Trophoblast cell (in vitro differentiated cells and primary cell): Measurements from ENCODE around the gene TUBA4A.

Experiments used
- DNase-seq, 2 donors: peaks; one replicate each; pipeline ENCODE4 v3.0.0-alpha.2; 2016
- H2AFZ ChIP-seq: 2 replicates; pipeline ENCODE4 v1.6.1; 2013; ENCODE audit warnings: low read length, moderate library complexity, mild to moderate bottlenecking; ENCODE audit not compliant: insufficient read depth, poor library complexity
- H2AK5ac ChIP-seq: 2 replicates; pipeline ENCODE4 v1.6.1; 2013; ENCODE audit warnings: mild to moderate bottlenecking, low read length
- H2BK120ac ChIP-seq: 2 replicates; pipeline ENCODE4 v1.6.1; 2013; ENCODE audit warnings: low read length, mild to moderate bottlenecking, moderate library complexity; ENCODE audit not compliant: insufficient read depth, poor library complexity
- H2BK12ac ChIP-seq: 2 replicates; pipeline ENCODE4 v1.6.1; 2013; ENCODE audit warnings: mild to moderate bottlenecking, low read length, moderate library complexity
- H2BK5ac ChIP-seq: 2 replicates; pipeline ENCODE4 v1.6.1; 2013; ENCODE audit warnings: low read length, low read depth, moderate library complexity, mild to moderate bottlenecking; ENCODE audit not compliant: poor library complexity
- H3K14ac ChIP-seq: 2 replicates; pipeline ENCODE4 v1.6.1; 2013; ENCODE audit warnings: mild to moderate bottlenecking, low read length
- H3K18ac ChIP-seq: 2 replicates; pipeline ENCODE4 v1.6.1; 2013; ENCODE audit warnings: mild to moderate bottlenecking, low read length
- H3K23ac ChIP-seq: 2 replicates; pipeline ENCODE4 v1.6.1; 2013; ENCODE audit warnings: low read length
- H3K27ac ChIP-seq: 2 replicates; pipeline ENCODE4 v1.5.1; 2013; ENCODE audit warnings: low read depth, mild to moderate bottlenecking, inconsistent platforms, low read length, moderate library complexity
- H3K27me3 ChIP-seq: 2 replicates; pipeline ENCODE4 v1.6.1; 2013; ENCODE audit warnings: inconsistent platforms, mild to moderate bottlenecking, low read length, moderate library complexity; ENCODE audit not compliant: insufficient read depth
- H3K36me3 ChIP-seq, 2 experiments: 1 replicate in 1 of 2; 2 replicates in 1 of 2; pipeline ENCODE4 v1.6.1; 2013; ENCODE audit warnings: low read length in 2 of 2, mild to moderate bottlenecking in 2 of 2, moderate library complexity in 1 of 2; ENCODE audit not compliant: insufficient read depth in 2 of 2, control insufficient read depth in 1 of 2
- H3K4ac ChIP-seq: 2 replicates; pipeline ENCODE4 v1.6.1; 2013; ENCODE audit warnings: low read depth, mild to moderate bottlenecking, low read length, moderate library complexity
- H3K4me1 ChIP-seq, 2 experiments: 1 replicate in 1 of 2; 2 replicates in 1 of 2; pipeline ENCODE4 v1.6.1; 2013; ENCODE audit warnings: low read length in 2 of 2, mild to moderate bottlenecking in 2 of 2, moderate library complexity in 1 of 2; ENCODE audit not compliant: insufficient read depth in 2 of 2, control insufficient read depth in 1 of 2
- H3K4me2 ChIP-seq: 2 replicates; pipeline ENCODE4 v1.6.1; 2013; ENCODE audit warnings: inconsistent platforms, mild to moderate bottlenecking, low read length, moderate library complexity
- H3K4me3 ChIP-seq: 2 replicates; pipeline ENCODE4 v1.5.1; 2013; ENCODE audit warnings: mild to moderate bottlenecking, low read depth, low read length, inconsistent platforms
- H3K79me1 ChIP-seq: one replicate; pipeline ENCODE4 v1.6.1; 2013; ENCODE audit warnings: low read length
- H3K79me2 ChIP-seq: 2 replicates; pipeline ENCODE4 v1.6.1; 2013; ENCODE audit warnings: low read length, mild to moderate bottlenecking; ENCODE audit not compliant: control insufficient read depth, insufficient read depth, poor library complexity
- H3K9ac ChIP-seq: 2 replicates; pipeline ENCODE4 v1.6.1; 2013; ENCODE audit warnings: mild to moderate bottlenecking, low read length
- H3K9me3 ChIP-seq: 2 replicates; pipeline ENCODE4 v1.6.1; 2013; ENCODE audit warnings: low read depth, mild to moderate bottlenecking, control low read depth, inconsistent platforms, low read length; ENCODE audit not compliant: insufficient read depth
- H4K12ac ChIP-seq: 2 replicates; pipeline ENCODE4 v1.6.1; 2013; ENCODE audit warnings: low read depth, mild to moderate bottlenecking, low read length, moderate library complexity
- H4K8ac ChIP-seq: 2 replicates; pipeline ENCODE4 v1.6.1; 2013; ENCODE audit warnings: low read depth, mild to moderate bottlenecking, low read length, moderate library complexity
- H4K91ac ChIP-seq: one replicate; pipeline ENCODE4 v1.6.1; 2013; ENCODE audit warnings: low read depth, mild to moderate bottlenecking, low read length, moderate library complexity
- WGBS: extraction: QIAGEN DNeasy Blood & Tissue Kit; methylation state at CpG from one replicate; pipeline ENCODE4 v1.1.7; 2013; ENCODE audit warnings: missing lambda C conversion rate; ENCODE audit not compliant: insufficient read length, insufficient coverage; ENCODE audit errors: extremely low coverage; 5-methylcytosine and 5-hydroxymethylcytosine counted together

Gene TUBA4A

GRCh38 chr2:219218217-219218731 lies 35.4 kb downstream of the TUBA4A start:
- peak overlapping the region; percentile 45 for H4K12ac ChIP-seq
- peak overlapping the region; percentile 34 for H2AK5ac ChIP-seq
- peak overlapping the region; percentile 80 for H3K4me3 ChIP-seq
- H2AFZ ChIP-seq = peak overlapping the region; percentile 65
- peak overlapping the region; percentile 59 for H2BK120ac ChIP-seq
- peaks cover 12% of the 10 kb centered on the region for H3K79me1 ChIP-seq
- H3K4me2 ChIP-seq = peak overlapping the region; percentile 79
- peak overlapping the region; percentile 35 for H3K9ac ChIP-seq
- no peak overlapping the region for H3K4ac ChIP-seq
- H3K27me3 ChIP-seq = no peaks in the 10 kb centered on the region
- H3K36me3 ChIP-seq = peaks cover 50 to 53% of the 10 kb centered on the region in 2 experiments
- peak overlapping the region; percentile 66 for H3K18ac ChIP-seq
- H3K4me1 ChIP-seq = peaks cover 10 to 15% of the 10 kb centered on the region in 2 experiments
- peak overlapping the region; percentile 63 for H3K14ac ChIP-seq
- no peaks in the 10 kb centered on the region for H3K9me3 ChIP-seq
- peak overlapping the region; percentile 59 for H4K8ac ChIP-seq
- H3K23ac ChIP-seq = no peak overlapping the region
- peaks cover 8% of the 10 kb centered on the region for H3K79me2 ChIP-seq
- peak overlapping the region; percentile 65 for H4K91ac ChIP-seq
- H2BK5ac ChIP-seq = peak overlapping the region; percentile 75
- peak overlapping the region; percentile 82 for H3K27ac ChIP-seq
- WGBS = no CpG with 5 or more reads among the region's 37 CpGs
- peak overlapping the region; percentile 51 for H2BK12ac ChIP-seq
- peak; percentile 72 to 73 for DNase-seq

GRCh38 chr2:219216535-219216915 lies 37.2 kb downstream of the TUBA4A start:
- Histone ChIP-seq H3K14ac (no peak overlapping the region), H3K4me3 (peak overlapping the region; percentile 6), H3K27me3 (no peaks in the 10 kb centered on the region), H4K12ac (no peak overlapping the region), H2AK5ac (no peak overlapping the region), H3K36me3 (peaks cover 44 to 50% of the 10 kb centered on the region in 2 experiments), H3K4me1 (peaks cover 10 to 15% of the 10 kb centered on the region in 2 experiments), H3K9me3 (no peaks in the 10 kb centered on the region), H2BK120ac (no peak overlapping the region), H2BK12ac (no peak overlapping the region), H3K18ac (no peak overlapping the region), H2BK5ac (no peak overlapping the region), H2AFZ (no peak overlapping the region), H4K8ac (no peak overlapping the region), H3K23ac (no peak overlapping the region), H3K79me1 (peaks cover 12% of the 10 kb centered on the region), H3K9ac (no peak overlapping the region), H3K27ac (no peak overlapping the region), H3K79me2 (peaks cover 8% of the 10 kb centered on the region), H3K4me2 (no peak overlapping the region), H3K4ac (no peak overlapping the region), H4K91ac (no peak overlapping the region)
- WGBS = no CpG with 5 or more reads among the region's 6 CpGs
- no peak for DNase-seq

DNA sequence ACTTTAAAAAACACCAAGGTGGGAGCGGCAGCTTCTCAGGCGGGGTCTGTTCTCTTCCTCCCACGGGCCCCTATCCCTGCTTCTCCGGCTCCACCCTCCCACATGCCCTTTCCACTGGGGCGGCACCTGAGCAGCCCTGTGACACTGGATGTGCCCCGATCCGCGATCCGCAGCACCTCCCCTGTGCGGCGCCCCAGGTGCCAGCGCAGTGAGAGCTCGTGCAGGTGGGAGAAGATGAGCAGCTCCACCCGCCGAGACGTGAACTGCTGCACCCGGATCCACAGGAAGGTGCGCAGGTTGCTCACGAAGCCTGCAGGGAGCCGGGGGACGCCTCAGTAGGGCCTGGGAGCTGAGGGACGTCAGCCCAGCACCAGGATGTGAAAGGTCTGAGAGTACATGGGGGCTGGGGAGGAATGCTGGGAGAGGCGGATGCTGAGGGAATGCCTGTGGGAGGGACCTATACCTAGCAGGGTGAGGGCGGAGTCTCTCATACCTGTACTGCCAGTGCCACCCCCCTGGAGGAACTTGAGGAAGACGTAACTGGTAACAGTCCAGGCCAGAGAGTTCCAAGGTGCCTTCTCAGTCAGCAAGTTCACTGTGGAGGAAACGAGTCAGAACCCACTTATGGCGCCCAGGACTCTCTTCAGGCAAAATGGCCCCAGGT lies 37.7 kb downstream of the TUBA4A start:
- Histone ChIP-seq H3K27ac (no peak overlapping the region), H3K27me3 (no peaks in the 10 kb centered on the region), H3K36me3 (peaks cover 43 to 49% of the 10 kb centered on the region in 2 experiments), H2BK120ac (no peak overlapping the region), H3K4me1 (peaks cover 10 to 15% of the 10 kb centered on the region in 2 experiments), H3K4me2 (no peak overlapping the region), H3K4me3 (peak overlapping the region; percentile 6), H2AK5ac (no peak overlapping the region), H3K23ac (no peak overlapping the region), H3K79me1 (peaks cover 12% of the 10 kb centered on the region), H3K9ac (no peak overlapping the region), H3K79me2 (peaks cover 8% of the 10 kb centered on the region), H4K91ac (no peak overlapping the region), H4K12ac (no peak overlapping the region), H3K18ac (no peak overlapping the region), H4K8ac (no peak overlapping the region), H3K4ac (no peak overlapping the region), H3K14ac (no peak overlapping the region), H3K9me3 (no peaks in the 10 kb centered on the region), H2BK12ac (no peak overlapping the region), H2BK5ac (no peak overlapping the region), H2AFZ (no peak overlapping the region)
- WGBS = no CpG with 5 or more reads among the region's 27 CpGs
- DNase-seq = no peak

DNA sequence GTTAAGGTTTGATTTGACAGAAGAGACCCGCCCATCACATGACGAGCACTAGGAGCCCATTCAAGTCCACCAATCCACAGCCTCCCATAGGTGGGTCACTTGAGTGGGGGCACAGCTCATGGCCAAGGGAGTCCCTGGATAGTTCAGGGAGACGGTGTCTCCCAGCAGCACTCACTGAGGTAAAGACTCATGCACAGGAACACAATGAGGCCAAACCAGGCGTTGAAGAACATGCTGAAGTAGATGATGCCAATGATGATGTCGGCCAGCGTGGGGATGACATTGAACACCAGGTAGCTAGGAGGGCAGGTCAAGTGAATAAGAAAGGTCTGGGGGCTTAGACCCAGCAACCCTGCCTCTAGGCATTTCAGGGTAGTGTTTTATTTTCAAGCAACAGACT lies 38.9 kb downstream of the TUBA4A start:
- WGBS = no CpG with 5 or more reads among the region's 6 CpGs
- H3K4ac ChIP-seq = no peak overlapping the region
- no peak overlapping the region for H2AK5ac ChIP-seq
- no peak overlapping the region for H4K12ac ChIP-seq
- no peak overlapping the region for H2BK12ac ChIP-seq
- H3K9me3 ChIP-seq = no peaks in the 10 kb centered on the region
- no peak overlapping the region for H2BK120ac ChIP-seq
- no peak overlapping the region for H3K9ac ChIP-seq
- no peak overlapping the region for H3K23ac ChIP-seq
- peaks cover 10 to 15% of the 10 kb centered on the region in 2 experiments for H3K4me1 ChIP-seq
- no peak overlapping the region for H2BK5ac ChIP-seq
- H3K36me3 ChIP-seq = peaks cover 44 to 49% of the 10 kb centered on the region in 2 experiments
- H3K4me2 ChIP-seq = no peak overlapping the region
- H3K14ac ChIP-seq = no peak overlapping the region
- H4K91ac ChIP-seq = no peak overlapping the region
- peaks cover 12% of the 10 kb centered on the region for H3K79me1 ChIP-seq
- no peaks in the 10 kb centered on the region for H3K27me3 ChIP-seq
- DNase-seq = no peak
- no peak overlapping the region for H3K27ac ChIP-seq
- H3K4me3 ChIP-seq = no peak overlapping the region
- peaks cover 8% of the 10 kb centered on the region for H3K79me2 ChIP-seq
- no peak overlapping the region for H2AFZ ChIP-seq
- H3K18ac ChIP-seq = no peak overlapping the region
- no peak overlapping the region for H4K8ac ChIP-seq
